ENCODE results near the gene TJAP1.

DNA sequence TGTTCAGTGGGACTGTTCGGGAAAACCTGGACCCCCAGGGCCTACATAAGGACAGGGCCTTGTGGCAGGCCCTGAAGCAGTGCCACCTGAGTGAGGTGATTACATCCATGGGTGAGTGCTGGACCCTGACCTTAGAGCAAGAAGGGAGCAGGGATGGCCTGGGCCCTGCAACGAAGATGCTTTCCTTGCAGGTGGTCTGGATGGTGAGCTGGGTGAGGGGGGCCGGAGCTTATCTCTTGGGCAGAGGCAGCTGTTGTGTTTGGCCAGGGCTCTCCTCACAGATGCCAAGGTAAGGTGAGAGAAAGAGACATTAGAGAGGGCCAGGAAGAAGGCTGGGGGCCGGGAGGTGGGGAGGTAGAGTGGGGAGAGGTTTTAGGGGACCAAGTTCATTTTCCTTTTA, 28.5 kb upstream of the TJAP1 start:
- TF ChIP-seq, protein P1, sequence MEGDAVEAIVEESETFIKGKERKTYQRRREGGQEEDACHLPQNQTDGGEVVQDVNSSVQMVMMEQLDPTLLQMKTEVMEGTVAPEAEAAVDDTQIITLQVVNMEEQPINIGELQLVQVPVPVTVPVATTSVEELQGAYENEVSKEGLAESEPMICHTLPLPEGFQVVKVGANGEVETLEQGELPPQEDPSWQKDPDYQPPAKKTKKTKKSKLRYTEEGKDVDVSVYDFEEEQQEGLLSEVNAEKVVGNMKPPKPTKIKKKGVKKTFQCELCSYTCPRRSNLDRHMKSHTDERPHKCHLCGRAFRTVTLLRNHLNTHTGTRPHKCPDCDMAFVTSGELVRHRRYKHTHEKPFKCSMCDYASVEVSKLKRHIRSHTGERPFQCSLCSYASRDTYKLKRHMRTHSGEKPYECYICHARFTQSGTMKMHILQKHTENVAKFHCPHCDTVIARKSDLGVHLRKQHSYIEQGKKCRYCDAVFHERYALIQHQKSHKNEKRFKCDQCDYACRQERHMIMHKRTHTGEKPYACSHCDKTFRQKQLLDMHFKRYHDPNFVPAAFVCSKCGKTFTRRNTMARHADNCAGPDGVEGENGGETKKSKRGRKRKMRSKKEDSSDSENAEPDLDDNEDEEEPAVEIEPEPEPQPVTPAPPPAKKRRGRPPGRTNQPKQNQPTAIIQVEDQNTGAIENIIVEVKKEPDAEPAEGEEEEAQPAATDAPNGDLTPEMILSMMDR (IDR thresholded peaks at IDR 0.05; ENCODE audit: poor library complexity, severe bottlenecking), result no peak
- TF ChIP-seq EP300 (conservative IDR thresholded peaks at IDR 0.05; ENCODE audit: poor library complexity, severe bottlenecking) (no peak), POLR2AphosphoS5 (IDR thresholded peaks at IDR 0.05) (no peak), EZH2 (IDR thresholded peaks at IDR 0.05; ENCODE audit: borderline replicate concordance, insufficient read depth, low read length, poor library complexity, severe bottlenecking) (no peak), MXI1 (conservative IDR thresholded peaks at IDR 0.05; ENCODE audit: poor library complexity, severe bottlenecking) (no peak), TAF1 (IDR thresholded peaks at IDR 0.05; ENCODE audit: low read depth) (no peak)
